K562 (cell line): ENCODE results near the gene PSMD8. TPM values are rescaled to one million over a fixed set of nuclear protein-coding genes. Genes with fewer than 3 reads are reported as not detected.

Source experiments
- ATAC-seq: fragments of 200-7000 bp; cut with Tn5 transposase; 3 replicates; pipeline ENCODE4 v1.9.1; 2020; ENCODE audit warnings: moderate library complexity
- BruUV-seq: library from RNA; stranded (reverse); fragments of 400-500 nt; replicated peaks from 2 replicates; lab custom pipeline; 2021; lab: Mats Ljungman, UMichigan
- CTCF ChIA-PET: fragments of 300-600 bp; formaldehyde crosslinking; extraction: SDS; loops from one replicate; lab custom pipeline; 2021; ENCODE audit warnings: low intra/inter-chr PET ratio; lab: Yijun Ruan, JAX
- POLR2A ChIA-PET: fragments of 300-600, 350-650 bp; sonication (Branson Sonifier 250); formaldehyde crosslinking; extraction: SDS; loops from one replicate; lab custom pipeline; 2021; ENCODE audit warnings: antibody characterized with exemption, inconsistent platforms; lab: Yijun Ruan, JAX
- DNase-seq, 4 experiments: peaks; one replicate each; pipeline versions ENCODE4 v3.0.0 to v3.0.0-alpha.2; 2011 to 2018; ENCODE audit warnings: low spot score in 3 of 4, mixed read lengths in 3 of 4; ENCODE audit errors: extremely low read depth in 1 of 4
- FAIRE-seq: peaks from 2 replicates; lab custom pipeline; 2011; peaks lifted over from hg19 to GRCh38; lab: Jason Lieb, UNC
- H2AFZ ChIP-seq: 2 replicates; pipeline ENCODE4 v1.6.0; 2011; ENCODE audit warnings: low read depth, low read length, control low read depth, inconsistent platforms
- H3K27ac ChIP-seq: fragments of 200-600 bp; 3 replicates; pipeline ENCODE4 v1.8.0; 2011; ENCODE audit warnings: low read depth, mild to moderate bottlenecking, control low read depth, inconsistent platforms, low read length, moderate library complexity, mixed read lengths; ENCODE audit errors: extremely low read depth
- H3K27me3 ChIP-seq, 2 experiments: fragments of 300-600 bp in 1 of 2; 2 replicates in 1 of 2; 3 replicates in 1 of 2; pipeline versions ENCODE4 v1.6.0 to v1.8.0; 2011; ENCODE audit warnings: inconsistent platforms in 2 of 2, low read length in 2 of 2, mild to moderate bottlenecking in 1 of 2, mixed read lengths in 1 of 2, moderate library complexity in 1 of 2; ENCODE audit not compliant: control insufficient read depth in 2 of 2, insufficient read depth in 2 of 2
- H3K36me3 ChIP-seq: fragments of 300-600 bp; 3 replicates; pipeline ENCODE4 v1.8.0; 2011; ENCODE audit warnings: mild to moderate bottlenecking, low read length, inconsistent platforms; ENCODE audit not compliant: control insufficient read depth, insufficient read depth
- H3K4me1 ChIP-seq, 2 experiments: fragments of 200-600 bp in 1 of 2; replicated peaks in 1 of 2; 2 replicates in 1 of 2; 3 replicates in 1 of 2; pipeline versions ENCODE4 v1.5.1 to v1.8.0; 2011; ENCODE audit warnings: inconsistent platforms in 2 of 2, low read length in 2 of 2, mild to moderate bottlenecking in 1 of 2, mixed read lengths in 1 of 2, moderate library complexity in 1 of 2; ENCODE audit not compliant: control insufficient read depth in 2 of 2, insufficient read depth in 2 of 2
- H3K4me2 ChIP-seq: 2 replicates; pipeline ENCODE4 v1.6.1; 2011; ENCODE audit warnings: low read length, control low read depth, inconsistent platforms, mixed read lengths; ENCODE audit not compliant: insufficient read depth
- H3K4me3 ChIP-seq: fragments of 200-600 bp; sonication (generic), shearing (Covaris generic); 2 replicates; pipeline ENCODE4 v1.5.1; 2016; ENCODE audit warnings: control low read depth, inconsistent platforms
- H3K79me2 ChIP-seq: fragments of 200-600 bp; 3 replicates; pipeline ENCODE4 v1.8.0; 2011; ENCODE audit warnings: low read length, inconsistent platforms; ENCODE audit not compliant: control insufficient read depth, insufficient read depth
- H3K9ac ChIP-seq, 2 experiments: 2 replicates each; pipeline versions ENCODE4 v1.6.0 to v1.6.1; 2011; ENCODE audit warnings: low read depth in 2 of 2, low read length in 2 of 2, control low read depth in 1 of 2, inconsistent platforms in 1 of 2, mild to moderate bottlenecking in 1 of 2, mixed read lengths in 1 of 2; ENCODE audit not compliant: insufficient read depth in 1 of 2
- H3K9me1 ChIP-seq: one replicate; pipeline ENCODE4 v1.6.0; 2011; ENCODE audit warnings: inconsistent platforms, mild to moderate bottlenecking, low read length, moderate library complexity; ENCODE audit not compliant: control insufficient read depth, insufficient read depth
- H3K9me3 ChIP-seq: replicated peaks from 2 replicates; pipeline ENCODE4 v1.5.1; 2011; ENCODE audit warnings: low read depth, low read length, inconsistent platforms; ENCODE audit not compliant: control insufficient read depth, insufficient read depth
- H4K20me1 ChIP-seq: replicated peaks from 2 replicates; pipeline ENCODE4 v1.6.1; 2011; ENCODE audit warnings: low read length, inconsistent platforms, mixed read lengths; ENCODE audit not compliant: control insufficient read depth, insufficient read depth
- ARHGAP35 ChIP-seq: fragments of 450-650 bp; IDR thresholded peaks from 2 replicates; pipeline ENCODE4 v1.6.1; 2018; ENCODE audit not compliant: partially characterized antibody
- MYC ChIP-seq, 2 experiments: fragments of 250-450 bp in 1 of 2; sonication (Bioruptor Pico) in 1 of 2; IDR thresholded peaks; 2 replicates each; pipeline versions ENCODE4 v1.5.1 to v1.6.1; 2012 to 2021; ENCODE audit warnings: low read depth in 2 of 2, borderline replicate concordance in 1 of 2, improper control_type of control experiment in 1 of 2, low read length in 1 of 2, mild to moderate bottlenecking in 1 of 2, moderate library complexity in 1 of 2
- POLR2AphosphoS2 ChIP-seq: IDR thresholded peaks from 2 replicates; pipeline ENCODE4 v1.6.1; 2012; ENCODE audit warnings: low read length, improper control_type of control experiment
- THAP12 ChIP-seq: fragments of 250-450 bp; sonication (Bioruptor Pico); IDR thresholded peaks from 2 replicates; pipeline ENCODE4 v1.9.0; 2021; ENCODE audit warnings: mild to moderate bottlenecking, inconsistent platforms
- ZNF121 ChIP-seq: sonication (generic); formaldehyde crosslinking; conservative IDR thresholded peaks from 2 replicates; pipeline ENCODE4 v1.8.0; 2022; ENCODE audit warnings: missing genetic modification reagents
- ZNF431 ChIP-seq: sonication (generic); formaldehyde crosslinking; IDR thresholded peaks from 2 replicates; pipeline ENCODE4 v1.8.0; 2022; ENCODE audit warnings: mild to moderate bottlenecking, missing genetic modification reagents
- ZNF551 ChIP-seq: fragments of 250-450 bp; sonication (Bioruptor Pico); IDR thresholded peaks from 2 replicates; pipeline ENCODE4 v1.5.0; 2021; ENCODE audit warnings: mild to moderate bottlenecking, moderate library complexity
- WGBS: fragments of 100-300 bp; shearing (Covaris generic); methylation state at CpG from one replicate; pipeline ENCODE4 v1.1.6; 2016; ENCODE audit warnings: low coverage, mixed read lengths; ENCODE audit not compliant: insufficient coverage; ENCODE audit errors: missing lambda C conversion rate; 5-methylcytosine and 5-hydroxymethylcytosine counted together
- in situ Hi-C: fragments of 300-500 bp; cut with MboI; formaldehyde crosslinking; loops from 4 replicates; pipeline ENCODE4 v1.15.0; 2018; ENCODE audit warnings: inconsistent platforms, mixed read lengths
- intact Hi-C: fragments of 100-400 bp; cut with micrococcal nuclease; formaldehyde crosslinking; loops from 2 replicates; pipeline ENCODE4 v1.14.2; 2022
- polyA plus RNA-seq, 8 experiments: library from polyadenylated mRNA; depleted of rRNA in 4 of 8; stranded (reverse) in 5 of 8; unstranded in 3 of 8; fragments of >200 nt; fragmentation: Nextera tagmentation in 2 of 8; fragmentation: Illumina TruSeq in 1 of 8; extraction: Ambion mirVana in 2 of 8; extraction: Trizol in 1 of 8; gene quantifications; 2 replicates each; pipeline versions ENCODE4 v1.2.1 to v1.2.3, GENCODE V29; 2011 to 2014; ENCODE audit warnings: inconsistent platforms in 1 of 8, missing spikeins in 1 of 8
- total RNA-seq, 7 experiments: library from RNA; depleted of rRNA in 6 of 7; stranded (reverse); fragments of >200 nt in 6 of 7; fragmentation: Illumina TruSeq in 2 of 7; extraction: Trizol in 2 of 7; gene quantifications; 2 replicates each; pipeline versions ENCODE4 v1.2.1 to v1.2.3, GENCODE V29; 2011 to 2021; ENCODE audit warnings: low replicate concordance in 1 of 7
- TF ChIP-seq, protein P1 (sequence below): fragments of 250-450 bp; sonication (Bioruptor Pico); IDR thresholded peaks from 2 replicates; pipeline ENCODE4 v1.4.0; 2020
- TF ChIP-seq, protein P2 (sequence below): IDR thresholded peaks from 2 replicates; pipeline ENCODE4 v1.6.1; 2011; ENCODE audit not compliant: insufficient read length; ENCODE audit errors: extremely low read depth

PSMD8 gene
- total and polyA plus RNA-seq, 9 of the 15 experiments (the other 6 are each of a cell fraction or from before 2014, with no cell fraction given): 130 to 583 (median 315) TPM

DNA sequence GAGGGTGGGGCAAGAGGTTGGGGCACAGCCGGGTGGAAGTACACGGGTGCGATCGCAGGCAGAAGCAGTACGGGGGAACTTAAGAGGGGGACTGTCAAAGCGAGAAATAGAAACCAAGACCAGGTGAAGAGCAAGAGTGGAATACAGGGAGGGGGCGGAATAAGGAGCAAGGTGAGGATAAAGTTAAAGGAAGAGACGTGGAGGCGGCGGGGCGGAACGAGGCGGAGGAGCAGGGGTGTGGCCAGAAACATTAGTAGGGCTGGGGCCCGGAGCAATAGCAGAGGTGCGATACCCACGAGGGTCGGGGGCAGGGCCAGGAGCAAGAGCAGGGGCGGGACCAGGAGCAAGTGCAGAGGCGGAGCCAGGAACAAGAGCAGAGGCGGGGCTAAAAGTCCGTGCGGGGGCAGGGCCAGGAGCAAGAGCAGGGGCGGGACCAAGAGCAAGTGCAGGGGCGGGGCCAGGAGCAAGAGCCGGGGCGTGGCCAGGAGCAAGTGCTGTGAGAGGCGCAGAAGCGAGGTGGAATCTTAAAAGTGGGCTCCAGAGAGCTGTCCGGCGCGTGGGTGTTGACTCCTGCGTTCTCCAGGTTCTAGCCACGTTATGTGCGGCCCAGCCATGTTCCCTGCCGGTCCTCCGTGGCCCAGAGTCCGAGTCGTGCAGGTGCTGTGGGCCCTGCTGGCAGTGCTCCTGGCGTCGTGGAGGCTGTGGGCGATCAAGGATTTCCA, 37.6 kb upstream of the PSMD8 start:
- no TSS peak for BruUV-seq
- Histone ChIP-seq H3K4me2 (peak overlapping the region; percentile 95), H4K20me1 (no peaks in the 10 kb centered on the region), H3K4me1 (peaks cover 13 to 34% of the 10 kb centered on the region in 2 experiments; a peak in 4 of 5 replicates), H3K4me3 (peak overlapping the region; percentile 85), H3K9me3 (no peaks in the 10 kb centered on the region), H3K79me2 (peaks cover 2% of the 10 kb centered on the region; the same call in 1 of the 3 replicates), H3K36me3 (no peaks in the 10 kb centered on the region), H2AFZ (peak overlapping the region; percentile 97), H3K27ac (peak overlapping the region; percentile 88), H3K9ac (peak overlapping the region; percentile 71 to 92), H3K9me1 (no peaks in the 10 kb centered on the region), H3K27me3 (no peaks in the 10 kb centered on the region)
- ATAC-seq (peak; percentile 86), FAIRE-seq (peak; percentile 95), DNase-seq (peak; percentile 93 to 98 (median 94))
- ChIA-PET POLR2A (interaction anchor here (0.7 to 2.6 kb wide), 3 partner anchors 12 to 48 kb away, joined by 4 to 8 read pairs (median 4); no protein-coding TSS in a partner anchor), CTCF (interaction anchor here (2.3 to 3.6 kb wide), 3 partner anchors 93 to 194 kb away, joined by 17 to 41 read pairs (median 18); no protein-coding TSS in a partner anchor)
- in situ Hi-C loops: loop anchor here (25.0 kb wide), 1 partner anchor 424 kb away; the partner anchor contains the start of genes SIPA1L3 and WDR87
- intact Hi-C loops: loop anchor here (1.0 to 5.0 kb wide), 2 partner anchors 38 to 51 kb away; partner anchors contain the start of genes GGN, PSMD8 and SPRED3
- WGBS: 7% methylated on average over 41 of the region's 41 CpGs
- TF ChIP-seq, protein P1, sequence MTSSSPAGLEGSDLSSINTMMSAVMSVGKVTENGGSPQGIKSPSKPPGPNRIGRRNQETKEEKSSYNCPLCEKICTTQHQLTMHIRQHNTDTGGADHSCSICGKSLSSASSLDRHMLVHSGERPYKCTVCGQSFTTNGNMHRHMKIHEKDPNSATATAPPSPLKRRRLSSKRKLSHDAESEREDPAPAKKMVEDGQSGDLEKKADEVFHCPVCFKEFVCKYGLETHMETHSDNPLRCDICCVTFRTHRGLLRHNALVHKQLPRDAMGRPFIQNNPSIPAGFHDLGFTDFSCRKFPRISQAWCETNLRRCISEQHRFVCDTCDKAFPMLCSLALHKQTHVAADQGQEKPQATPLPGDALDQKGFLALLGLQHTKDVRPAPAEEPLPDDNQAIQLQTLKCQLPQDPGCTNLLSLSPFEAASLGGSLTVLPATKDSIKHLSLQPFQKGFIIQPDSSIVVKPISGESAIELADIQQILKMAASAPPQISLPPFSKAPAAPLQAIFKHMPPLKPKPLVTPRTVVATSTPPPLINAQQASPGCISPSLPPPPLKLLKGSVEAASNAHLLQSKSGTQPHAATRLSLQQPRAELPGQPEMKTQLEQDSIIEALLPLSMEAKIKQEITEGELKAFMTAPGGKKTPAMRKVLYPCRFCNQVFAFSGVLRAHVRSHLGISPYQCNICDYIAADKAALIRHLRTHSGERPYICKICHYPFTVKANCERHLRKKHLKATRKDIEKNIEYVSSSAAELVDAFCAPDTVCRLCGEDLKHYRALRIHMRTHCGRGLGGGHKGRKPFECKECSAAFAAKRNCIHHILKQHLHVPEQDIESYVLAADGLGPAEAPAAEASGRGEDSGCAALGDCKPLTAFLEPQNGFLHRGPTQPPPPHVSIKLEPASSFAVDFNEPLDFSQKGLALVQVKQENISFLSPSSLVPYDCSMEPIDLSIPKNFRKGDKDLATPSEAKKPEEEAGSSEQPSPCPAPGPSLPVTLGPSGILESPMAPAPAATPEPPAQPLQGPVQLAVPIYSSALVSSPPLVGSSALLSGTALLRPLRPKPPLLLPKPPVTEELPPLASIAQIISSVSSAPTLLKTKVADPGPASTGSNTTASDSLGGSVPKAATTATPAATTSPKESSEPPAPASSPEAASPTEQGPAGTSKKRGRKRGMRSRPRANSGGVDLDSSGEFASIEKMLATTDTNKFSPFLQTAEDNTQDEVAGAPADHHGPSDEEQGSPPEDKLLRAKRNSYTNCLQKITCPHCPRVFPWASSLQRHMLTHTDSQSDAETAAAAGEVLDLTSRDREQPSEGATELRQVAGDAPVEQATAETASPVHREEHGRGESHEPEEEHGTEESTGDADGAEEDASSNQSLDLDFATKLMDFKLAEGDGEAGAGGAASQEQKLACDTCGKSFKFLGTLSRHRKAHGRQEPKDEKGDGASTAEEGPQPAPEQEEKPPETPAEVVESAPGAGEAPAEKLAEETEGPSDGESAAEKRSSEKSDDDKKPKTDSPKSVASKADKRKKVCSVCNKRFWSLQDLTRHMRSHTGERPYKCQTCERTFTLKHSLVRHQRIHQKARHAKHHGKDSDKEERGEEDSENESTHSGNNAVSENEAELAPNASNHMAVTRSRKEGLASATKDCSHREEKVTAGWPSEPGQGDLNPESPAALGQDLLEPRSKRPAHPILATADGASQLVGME: no peak
- TF ChIP-seq THAP12 (CRISPR knock-in tag) (no peak), POLR2AphosphoS2 (no peak), MYC (IDR thresholded peaks at IDR 0.05; ENCODE audit: low read depth, low read length) (peak; percentile 20; the same call in 1 of the 2 replicates), MYC (CRISPR knock-in tag; IDR thresholded peaks at IDR 0.05; ENCODE audit: borderline replicate concordance, low read depth) (no peak), ARHGAP35 (peak; percentile 69), ZNF551 (no peak), ZNF431 (no peak), ZNF121 (CRISPR knock-in tag) (no peak)
- TF ChIP-seq, protein P2, sequence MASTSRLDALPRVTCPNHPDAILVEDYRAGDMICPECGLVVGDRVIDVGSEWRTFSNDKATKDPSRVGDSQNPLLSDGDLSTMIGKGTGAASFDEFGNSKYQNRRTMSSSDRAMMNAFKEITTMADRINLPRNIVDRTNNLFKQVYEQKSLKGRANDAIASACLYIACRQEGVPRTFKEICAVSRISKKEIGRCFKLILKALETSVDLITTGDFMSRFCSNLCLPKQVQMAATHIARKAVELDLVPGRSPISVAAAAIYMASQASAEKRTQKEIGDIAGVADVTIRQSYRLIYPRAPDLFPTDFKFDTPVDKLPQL: no peak
